C4-2B (cell line): ENCODE results near the gene APLF.

Experiments
- CTCF ChIP-seq: fragments of 450-650 bp; conservative IDR thresholded peaks from 2 replicates; pipeline ENCODE4 v1.5.1; 2017; ENCODE audit warnings: mild to moderate bottlenecking
- ZFX ChIP-seq: fragments of 450-650 bp; IDR thresholded peaks from 2 replicates; pipeline ENCODE4 v1.6.1; 2017

GRCh38 chr2:68420254-68420910 is 47.0 kb upstream of the APLF start:
- TF ChIP-seq CTCF (no peak), ZFX (no peak)
